Lower leg skin (tissue), 4 donors: ENCODE measurements around the gene TIGD1. TPM values are rescaled to one million over a fixed set of nuclear protein-coding genes. Genes with fewer than 3 reads are reported as not detected.

Experiments used
- DNase-seq, 2 donors: peaks; one replicate each; pipeline ENCODE4 v3.0.0-alpha.2; 2019; ENCODE audit warnings: low spot score in 2 of 2
- H3K4me3 ChIP-seq: fragments of 200-600 bp; sonication (generic); 2 replicates; pipeline ENCODE4 v1.5.1; 2017; ENCODE audit warnings: mild to moderate bottlenecking, low read depth; ENCODE audit not compliant: poor library complexity, severe bottlenecking
- POLR2A ChIP-seq, 2 donors: fragments of 450-650 bp; IDR thresholded peaks; one replicate each; pipeline ENCODE4 v1.6.1; 2016 to 2017; ENCODE audit warnings: antibody characterized with exemption in 2 of 2, mild to moderate bottlenecking in 1 of 2, moderate library complexity in 1 of 2
- WGBS, 2 donors: methylation state at CpG; one replicate each; pipeline ENCODE4 v1.1.5; 2018; 5-methylcytosine and 5-hydroxymethylcytosine counted together
- intact Hi-C: fragments of 100-400 bp; cut with DNase I; formaldehyde crosslinking; loops from one replicate; pipeline ENCODE4 v1.15.0; 2023; ENCODE audit warnings: low total_unique reads
- total RNA-seq, 4 donors: library from RNA; depleted of rRNA; stranded (reverse); fragments of >200 nt; gene quantifications; one replicate each; pipeline ENCODE4 v1.1.0, GENCODE V29; 2016
- TF ChIP-seq, protein P1 (sequence below), 3 donors: fragments of 450-650 bp; IDR thresholded peaks; one replicate each; pipeline ENCODE4 v1.5.1; 2016; ENCODE audit warnings: antibody characterized with exemption in 3 of 3, mild to moderate bottlenecking in 3 of 3, moderate library complexity in 2 of 3

Gene TIGD1
- total RNA-seq, 4 donors from 2014 or later: 2.2 to 5.4 (median 5.1) TPM

DNA sequence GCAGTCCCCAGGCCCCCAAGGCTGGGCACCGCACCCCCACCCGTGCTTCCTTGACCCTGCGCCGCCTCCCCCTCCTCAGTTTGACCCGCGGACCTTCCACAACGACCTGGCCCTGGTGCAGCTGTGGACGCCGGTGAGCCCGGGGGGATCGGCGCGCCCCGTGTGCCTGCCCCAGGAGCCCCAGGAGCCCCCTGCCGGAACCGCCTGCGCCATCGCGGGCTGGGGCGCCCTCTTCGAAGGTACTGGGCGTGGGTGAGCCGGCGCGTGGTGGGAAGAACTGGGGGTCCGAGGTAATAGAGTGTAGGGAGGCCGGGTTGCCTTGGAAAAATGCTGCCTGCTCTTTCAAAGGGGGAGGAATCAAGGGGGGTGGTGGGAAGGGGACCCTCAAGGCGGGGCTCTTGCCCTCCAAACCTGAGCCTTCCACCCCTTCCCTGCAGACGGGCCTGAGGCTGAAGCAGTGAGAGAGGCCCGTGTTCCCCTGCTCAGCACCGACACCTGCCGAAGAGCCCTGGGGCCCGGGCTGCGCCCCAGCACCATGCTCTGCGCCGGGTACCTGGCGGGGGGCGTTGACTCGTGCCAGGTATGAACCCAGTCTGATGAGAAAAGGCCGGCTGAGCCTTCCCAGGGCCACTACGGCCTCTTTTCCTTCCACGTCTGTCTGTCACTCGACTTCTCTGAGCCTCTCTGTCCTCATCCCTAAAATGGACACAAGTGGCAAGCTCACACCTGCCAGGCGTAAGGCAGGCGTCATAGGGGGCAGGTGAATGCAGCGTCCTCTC lies 27.5 kb downstream of the TIGD1 start:
- no peak for DNase-seq
- intact Hi-C loops: no loop called here
- TF ChIP-seq, protein P1, sequence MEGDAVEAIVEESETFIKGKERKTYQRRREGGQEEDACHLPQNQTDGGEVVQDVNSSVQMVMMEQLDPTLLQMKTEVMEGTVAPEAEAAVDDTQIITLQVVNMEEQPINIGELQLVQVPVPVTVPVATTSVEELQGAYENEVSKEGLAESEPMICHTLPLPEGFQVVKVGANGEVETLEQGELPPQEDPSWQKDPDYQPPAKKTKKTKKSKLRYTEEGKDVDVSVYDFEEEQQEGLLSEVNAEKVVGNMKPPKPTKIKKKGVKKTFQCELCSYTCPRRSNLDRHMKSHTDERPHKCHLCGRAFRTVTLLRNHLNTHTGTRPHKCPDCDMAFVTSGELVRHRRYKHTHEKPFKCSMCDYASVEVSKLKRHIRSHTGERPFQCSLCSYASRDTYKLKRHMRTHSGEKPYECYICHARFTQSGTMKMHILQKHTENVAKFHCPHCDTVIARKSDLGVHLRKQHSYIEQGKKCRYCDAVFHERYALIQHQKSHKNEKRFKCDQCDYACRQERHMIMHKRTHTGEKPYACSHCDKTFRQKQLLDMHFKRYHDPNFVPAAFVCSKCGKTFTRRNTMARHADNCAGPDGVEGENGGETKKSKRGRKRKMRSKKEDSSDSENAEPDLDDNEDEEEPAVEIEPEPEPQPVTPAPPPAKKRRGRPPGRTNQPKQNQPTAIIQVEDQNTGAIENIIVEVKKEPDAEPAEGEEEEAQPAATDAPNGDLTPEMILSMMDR (IDR thresholded peaks at IDR 0.05): no peak
- no peak for TF ChIP-seq POLR2A (IDR thresholded peaks at IDR 0.05)
- no peak overlapping the region for H3K4me3 ChIP-seq
- WGBS, 2 donors: 19 to 21% methylated on average over 8 to 32 of the region's 46 CpGs

GRCh38 chr2:232521959-232522622 lies 28.3 kb downstream of the TIGD1 start:
- H3K4me3 ChIP-seq: no peak overlapping the region
- DNase-seq: no peak
- no peak for TF ChIP-seq POLR2A (IDR thresholded peaks at IDR 0.05)
- TF ChIP-seq, protein P1 (IDR thresholded peaks at IDR 0.05): no peak
- intact Hi-C loops: no loop called here
- 0 to 21% methylated on average over 14 of the region's 66 CpGs for WGBS, 2 donors

DNA sequence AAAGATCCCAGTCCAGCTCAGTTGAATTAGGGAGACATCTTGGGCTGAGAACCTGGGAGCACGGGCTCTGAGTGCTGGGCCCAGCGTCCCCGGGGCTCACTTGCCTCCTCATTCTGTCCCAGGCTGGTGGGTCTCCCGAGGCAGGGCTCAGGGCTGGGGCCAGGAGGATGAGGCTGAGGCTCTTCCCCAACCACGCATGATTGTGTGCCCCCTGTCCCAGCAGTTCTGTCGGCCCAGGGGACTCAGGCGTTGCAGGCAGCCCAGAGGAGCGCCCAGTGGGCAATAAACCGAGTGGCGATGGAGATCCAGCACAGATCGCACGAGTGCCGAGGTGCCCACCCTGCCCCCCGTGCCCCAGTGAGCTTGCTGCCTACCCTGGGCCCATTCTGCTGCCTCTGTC lies 29.3 kb downstream of the TIGD1 start:
- no peak for DNase-seq
- intact Hi-C loops: no loop called here
- WGBS, 2 donors: 81 to 83% methylated on average over 12 to 14 of the region's 14 CpGs

DNA sequence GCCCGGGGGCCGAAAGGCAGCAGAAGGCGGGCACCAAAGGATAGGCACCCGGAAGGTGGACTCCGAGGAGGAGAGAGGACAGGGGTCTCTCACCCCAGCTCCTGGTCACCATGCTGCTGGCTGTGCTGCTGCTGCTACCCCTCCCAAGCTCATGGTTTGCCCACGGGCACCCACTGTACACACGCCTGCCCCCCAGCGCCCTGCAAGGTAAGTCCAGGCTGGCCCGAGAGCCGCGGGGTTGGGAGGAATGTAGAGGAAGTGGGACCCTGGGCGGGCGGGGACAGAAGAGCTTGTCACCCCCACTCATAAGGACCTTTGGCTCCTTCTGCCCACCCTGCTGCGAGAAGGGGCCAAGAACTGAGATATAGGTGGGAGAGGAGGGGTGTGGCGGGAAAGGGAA lies 29.9 kb downstream of the TIGD1 start:
- no peak for TF ChIP-seq POLR2A (IDR thresholded peaks at IDR 0.05)
- TF ChIP-seq, protein P1 (IDR thresholded peaks at IDR 0.05): no peak
- intact Hi-C loops: no loop called here
- DNase-seq: no peak
- no peak overlapping the region for H3K4me3 ChIP-seq
- WGBS, 2 donors: 64 to 78% methylated on average over 15 of the region's 15 CpGs

More for the DNA sequence above, 29.3 kb downstream of the TIGD1 start:
- H3K4me3 ChIP-seq: no peak overlapping the region
- TF ChIP-seq, protein P1 (IDR thresholded peaks at IDR 0.05): no peak
- TF ChIP-seq POLR2A (IDR thresholded peaks at IDR 0.05): no peak

DNA sequence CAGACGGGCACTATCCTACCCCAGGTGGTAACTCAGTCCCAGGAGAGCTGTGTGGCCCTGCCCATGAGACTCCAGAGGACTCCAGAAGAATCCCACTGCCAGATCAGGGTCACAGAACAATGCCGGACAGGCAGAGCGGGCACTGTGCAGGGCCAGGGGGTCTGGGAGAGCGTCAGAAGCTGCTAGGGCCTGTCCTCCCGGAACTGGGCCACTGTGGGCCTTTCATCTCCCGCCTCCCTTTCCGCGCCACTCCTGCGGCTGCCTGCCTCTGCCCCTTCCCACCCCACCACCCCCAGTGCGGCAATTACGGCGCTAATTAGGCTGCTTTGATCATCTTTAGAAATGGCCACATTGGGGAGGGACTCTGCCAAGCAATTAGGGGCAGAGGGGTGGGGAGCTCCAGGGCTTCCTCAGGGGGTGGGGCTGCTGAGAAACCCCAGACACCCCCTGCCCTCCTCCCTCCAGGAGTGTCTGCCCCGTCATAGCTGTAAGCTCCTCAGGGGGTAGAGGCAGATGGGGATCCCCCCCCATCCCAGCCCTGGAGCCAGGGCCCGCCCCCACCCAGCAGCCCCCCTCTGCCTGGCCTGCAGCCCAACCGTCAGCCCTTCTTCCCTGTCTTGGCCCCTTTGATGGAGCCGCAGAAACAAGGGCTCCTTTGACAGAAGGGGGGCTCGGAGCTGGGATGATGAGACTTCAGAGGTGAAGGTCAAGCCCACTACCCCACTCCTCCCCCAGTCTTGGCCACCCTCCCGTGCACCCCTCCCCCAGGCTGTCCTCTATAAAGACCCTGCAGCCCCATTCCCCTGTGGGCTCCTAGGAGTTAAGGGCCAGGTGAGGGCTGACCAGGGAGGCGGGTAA lies 30.5 kb downstream of the TIGD1 start, which contains the start of gene PRSS56:
TSS of gene PRSS56 (plus strand) at position 808 of the 858 bp plus-strand sequence. CDS start 211 bp downstream, outside the sequence.
- WGBS, 2 donors: 51 to 60% methylated on average over 19 of the region's 19 CpGs

More for the DNA sequence above, 30.5 kb downstream of the TIGD1 start, which contains the start of gene PRSS56:
- TF ChIP-seq, protein P1 (IDR thresholded peaks at IDR 0.05): no peak
- DNase-seq: no peak
- H3K4me3 ChIP-seq: no peak within 1 kb of the TSS
- intact Hi-C loops: no loop called here
